PC-9 (cell line): Measurements from ENCODE around the gene IQGAP3. TPM values are rescaled to one million over a fixed set of nuclear protein-coding genes. Genes with fewer than 3 reads are reported as not detected.

Experiments used
- BruUV-seq: library from RNA; stranded (reverse); fragments of 400-500 nt; replicated peaks from 2 replicates; lab custom pipeline; 2021; lab: Mats Ljungman, UMichigan
- CTCF ChIA-PET: fragments of 300-600 bp; sonication (Branson Sonifier 250); formaldehyde crosslinking; loops from one replicate; lab custom pipeline; 2022; ENCODE audit warnings: antibody characterized with exemption; lab: Charles Lee
- POLR2A ChIA-PET: fragments of 300-600 bp; sonication (Branson Sonifier 250); formaldehyde crosslinking; loops from one replicate; lab custom pipeline; 2022; ENCODE audit warnings: antibody characterized with exemption; ENCODE audit not compliant: unreplicated experiment; lab: Charles Lee
- DNase-seq, 2 experiments: peaks; one replicate each; pipeline versions ENCODE4 v3.0.0 to v3.0.0-alpha.2; 2015 to 2022; ENCODE audit warnings: mixed read lengths in 1 of 2
- H2AFZ ChIP-seq: fragments of 200-600 bp; sonication (generic); 2 replicates; pipeline ENCODE4 v1.8.1; 2017; ENCODE audit warnings: antibody characterized with exemption
- H3F3A ChIP-seq: fragments of 200-600 bp; sonication (generic); 2 replicates; pipeline ENCODE4 v1.8.1; 2017; ENCODE audit warnings: antibody characterized with exemption, mild to moderate bottlenecking, low read depth; ENCODE audit not compliant: insufficient read depth
- H3K27ac ChIP-seq: fragments of 200-600 bp; sonication (generic); 2 replicates; pipeline ENCODE4 v1.6.1; 2016; ENCODE audit warnings: mixed run types
- H3K27me3 ChIP-seq: fragments of 200-600 bp; sonication (generic); 2 replicates; pipeline ENCODE4 v1.6.1; 2016; ENCODE audit warnings: low read depth, mixed run types; ENCODE audit not compliant: insufficient read depth
- H3K36me3 ChIP-seq: fragments of 200-600 bp; sonication (generic); 2 replicates; pipeline ENCODE4 v1.6.1; 2016; ENCODE audit warnings: low read depth, mixed run types
- H3K4me1 ChIP-seq: fragments of 200-600 bp; sonication (generic); replicated peaks from 2 replicates; pipeline ENCODE4 v1.6.1; 2016; ENCODE audit warnings: mixed run types; ENCODE audit not compliant: insufficient read depth
- H3K4me2 ChIP-seq: fragments of 200-600 bp; sonication (generic); 2 replicates; pipeline ENCODE4 v1.6.1; 2017; ENCODE audit warnings: mixed run types
- H3K4me3 ChIP-seq: fragments of 200-600 bp; sonication (generic); 2 replicates; pipeline ENCODE4 v1.6.1; 2016; ENCODE audit warnings: mixed run types
- H3K79me2 ChIP-seq: fragments of 200-600 bp; sonication (generic); 2 replicates; pipeline ENCODE4 v1.6.1; 2017; ENCODE audit warnings: low read depth, mixed run types
- H3K9me2 ChIP-seq: fragments of 200-600 bp; sonication (generic); 2 replicates; pipeline ENCODE4 v1.8.1; 2017; ENCODE audit warnings: mild to moderate bottlenecking; ENCODE audit not compliant: insufficient read depth
- H3K9me3 ChIP-seq: fragments of 200-600 bp; sonication (generic); 2 replicates; pipeline ENCODE4 v1.8.1; 2016; ENCODE audit warnings: low read depth; ENCODE audit not compliant: insufficient read depth
- H4K20me1 ChIP-seq: fragments of 200-600 bp; sonication (generic); 2 replicates; pipeline ENCODE4 v1.8.1; 2017; ENCODE audit not compliant: insufficient read depth
- EZH2 ChIP-seq: fragments of 200-600 bp; sonication (generic); IDR thresholded peaks from 2 replicates; pipeline ENCODE4 v1.8.0; 2017; ENCODE audit warnings: antibody characterized with exemption, low read depth
- intact Hi-C: fragments of 100-400 bp; cut with micrococcal nuclease; formaldehyde crosslinking; loops from one replicate; pipeline ENCODE4 v1.10.0; 2022; ENCODE audit not compliant: unreplicated experiment
- total RNA-seq: library from RNA; stranded (reverse); gene quantifications from 2 replicates; pipeline ENCODE4 v1.2.3, GENCODE V29; 2021
- TF ChIP-seq, protein P1 (sequence below): fragments of 200-600 bp; sonication (generic); conservative IDR thresholded peaks from 2 replicates; pipeline ENCODE4 v1.6.1; 2017; ENCODE audit warnings: mixed run types, antibody characterized with exemption, mild to moderate bottlenecking, moderate library complexity

IQGAP3 gene
- total RNA-seq, 1 experiment from 2014 or later: 63.1 TPM

DNA sequence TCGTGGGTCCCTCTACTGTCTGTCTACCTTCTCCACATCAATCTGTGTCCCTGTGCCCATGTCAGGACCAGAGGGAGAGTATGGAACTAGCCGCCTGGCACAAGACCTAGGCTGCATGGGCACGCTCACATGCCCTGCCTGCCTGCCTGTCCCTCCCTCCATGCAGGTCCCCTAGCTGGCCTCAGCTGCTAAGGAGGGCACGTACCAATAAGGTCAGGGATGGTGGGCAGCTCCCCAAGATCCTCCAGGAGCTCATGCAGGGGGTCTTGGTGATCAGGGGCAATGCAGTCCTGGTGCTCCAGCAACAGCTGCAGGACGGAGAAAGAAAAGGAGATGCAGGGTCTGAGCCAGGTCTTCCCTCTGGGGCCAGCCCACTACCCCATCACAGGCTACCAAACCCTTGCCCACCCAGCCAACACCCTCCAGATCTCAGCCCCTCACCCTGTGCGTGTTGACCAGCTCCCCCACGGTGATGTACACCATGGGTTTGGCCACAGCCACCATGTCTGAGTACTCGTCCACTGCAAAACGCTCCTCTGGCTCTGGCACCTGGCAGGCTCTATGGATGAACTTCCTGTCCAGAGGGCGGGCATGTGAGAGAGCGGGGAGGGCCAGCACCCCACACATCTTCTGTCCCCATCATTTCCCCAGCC is 38.7 kb downstream of the IQGAP3 start:
- intact Hi-C loops: no loop called here
- Histone ChIP-seq H3K4me2 (no peak overlapping the region), H3K27me3 (no peaks in the 10 kb centered on the region), H3K4me1 (no peaks in the 10 kb centered on the region), H3K9me2 (no peaks in the 10 kb centered on the region), H3K9me3 (no peaks in the 10 kb centered on the region), H3K27ac (no peak overlapping the region), H3K4me3 (no peak overlapping the region), H4K20me1 (no peaks in the 10 kb centered on the region), H3F3A (no peaks in the 10 kb centered on the region), H3K36me3 (peaks cover 18% of the 10 kb centered on the region; the same call in 1 of the 2 replicates), H2AFZ (no peak overlapping the region), H3K79me2 (no peaks in the 10 kb centered on the region)
- no peak for DNase-seq
- no TSS peak for BruUV-seq
- TF ChIP-seq, protein P1, sequence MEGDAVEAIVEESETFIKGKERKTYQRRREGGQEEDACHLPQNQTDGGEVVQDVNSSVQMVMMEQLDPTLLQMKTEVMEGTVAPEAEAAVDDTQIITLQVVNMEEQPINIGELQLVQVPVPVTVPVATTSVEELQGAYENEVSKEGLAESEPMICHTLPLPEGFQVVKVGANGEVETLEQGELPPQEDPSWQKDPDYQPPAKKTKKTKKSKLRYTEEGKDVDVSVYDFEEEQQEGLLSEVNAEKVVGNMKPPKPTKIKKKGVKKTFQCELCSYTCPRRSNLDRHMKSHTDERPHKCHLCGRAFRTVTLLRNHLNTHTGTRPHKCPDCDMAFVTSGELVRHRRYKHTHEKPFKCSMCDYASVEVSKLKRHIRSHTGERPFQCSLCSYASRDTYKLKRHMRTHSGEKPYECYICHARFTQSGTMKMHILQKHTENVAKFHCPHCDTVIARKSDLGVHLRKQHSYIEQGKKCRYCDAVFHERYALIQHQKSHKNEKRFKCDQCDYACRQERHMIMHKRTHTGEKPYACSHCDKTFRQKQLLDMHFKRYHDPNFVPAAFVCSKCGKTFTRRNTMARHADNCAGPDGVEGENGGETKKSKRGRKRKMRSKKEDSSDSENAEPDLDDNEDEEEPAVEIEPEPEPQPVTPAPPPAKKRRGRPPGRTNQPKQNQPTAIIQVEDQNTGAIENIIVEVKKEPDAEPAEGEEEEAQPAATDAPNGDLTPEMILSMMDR: no peak
- TF ChIP-seq EZH2: no peak
- ChIA-PET POLR2A (no interaction called here), CTCF (no interaction called here)

DNA sequence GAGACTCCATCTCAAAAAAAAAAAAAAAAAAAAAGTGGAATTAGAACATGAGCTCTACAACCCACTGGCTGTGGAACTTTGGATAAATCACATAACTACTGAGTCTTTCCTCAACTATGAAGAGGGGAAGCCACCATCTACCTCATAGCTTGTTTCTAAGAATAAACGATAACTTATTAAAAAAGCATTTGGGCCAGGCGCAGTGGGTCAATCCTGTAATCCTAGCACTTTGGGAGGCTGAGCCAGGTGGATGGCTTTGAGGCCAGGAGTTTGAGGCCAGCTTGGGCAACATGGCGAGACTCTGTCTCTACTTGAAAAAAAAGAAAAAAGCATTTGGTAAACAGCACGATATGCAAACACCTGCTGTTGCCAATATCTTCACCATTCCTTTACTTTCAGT is 40.0 kb downstream of the IQGAP3 start:
- Histone ChIP-seq H3F3A (no peaks in the 10 kb centered on the region), H4K20me1 (no peaks in the 10 kb centered on the region), H3K36me3 (peaks cover 22% of the 10 kb centered on the region; the same call in 1 of the 2 replicates), H3K4me3 (no peak overlapping the region), H3K79me2 (no peaks in the 10 kb centered on the region), H3K27ac (no peak overlapping the region), H2AFZ (no peak overlapping the region), H3K27me3 (no peaks in the 10 kb centered on the region), H3K4me2 (no peak overlapping the region), H3K9me3 (no peaks in the 10 kb centered on the region), H3K4me1 (no peaks in the 10 kb centered on the region), H3K9me2 (no peaks in the 10 kb centered on the region)
- no TSS peak for BruUV-seq
- TF ChIP-seq EZH2: no peak
- TF ChIP-seq, protein P1: no peak
- intact Hi-C loops: no loop called here
- no peak for DNase-seq
- POLR2A ChIA-PET: no interaction called here
- CTCF ChIA-PET: no interaction called here

DNA sequence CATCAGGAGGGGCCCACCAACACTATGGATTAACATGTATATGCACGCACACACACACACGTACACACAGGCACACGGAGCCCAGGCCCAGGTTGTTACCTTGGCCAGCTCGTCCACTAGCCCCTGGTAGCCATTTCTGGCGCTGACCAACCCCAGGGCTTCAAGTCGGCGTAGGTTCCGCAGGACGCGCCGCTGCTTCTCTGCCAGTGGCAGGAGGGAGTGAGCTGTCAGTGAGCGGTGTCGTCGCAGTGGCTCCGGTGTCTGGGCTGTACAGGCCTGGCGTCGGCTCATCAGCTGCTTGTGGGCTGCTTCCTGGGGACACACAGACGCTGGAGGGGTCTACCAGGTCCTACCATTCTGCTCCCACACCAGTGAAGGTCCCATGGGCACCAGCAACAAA is 42.4 kb downstream of the IQGAP3 start:
- BruUV-seq: no TSS peak
- Histone ChIP-seq H2AFZ (no peak overlapping the region), H3K4me3 (no peak overlapping the region), H4K20me1 (no peaks in the 10 kb centered on the region), H3K27ac (no peak overlapping the region), H3K4me1 (no peaks in the 10 kb centered on the region), H3K79me2 (no peaks in the 10 kb centered on the region), H3K9me2 (no peaks in the 10 kb centered on the region), H3K27me3 (no peaks in the 10 kb centered on the region), H3F3A (peaks cover 7% of the 10 kb centered on the region; the same call in 1 of the 2 replicates), H3K36me3 (peaks cover 18% of the 10 kb centered on the region; the same call in 1 of the 2 replicates), H3K4me2 (no peak overlapping the region), H3K9me3 (no peaks in the 10 kb centered on the region)
- no peak for TF ChIP-seq EZH2
- TF ChIP-seq, protein P1: no peak
- POLR2A ChIA-PET: no interaction called here
- CTCF ChIA-PET: no interaction called here
- no peak for DNase-seq
- intact Hi-C loops: no loop called here
